GM18498 (cell line): ENCODE results near the gene AMZ1.

Source experiments
- ATAC-seq: cut with Tn5 transposase; IDR thresholded peaks from one replicate; pipeline ENCODE4 v1.9.1; 2021; ENCODE audit warnings: mild to moderate bottlenecking, moderate library complexity; ENCODE audit not compliant: unreplicated experiment

AMZ1 gene

GRCh38 chr7:2650451-2650850 is 37.6 kb upstream of the AMZ1 start:
- ATAC-seq, result no peak

GRCh38 chr7:2651336-2651735 is 36.7 kb upstream of the AMZ1 start:
- no peak for ATAC-seq

GRCh38 chr7:2651847-2652735 is 35.9 kb upstream of the AMZ1 start:
- no peak for ATAC-seq

DNA sequence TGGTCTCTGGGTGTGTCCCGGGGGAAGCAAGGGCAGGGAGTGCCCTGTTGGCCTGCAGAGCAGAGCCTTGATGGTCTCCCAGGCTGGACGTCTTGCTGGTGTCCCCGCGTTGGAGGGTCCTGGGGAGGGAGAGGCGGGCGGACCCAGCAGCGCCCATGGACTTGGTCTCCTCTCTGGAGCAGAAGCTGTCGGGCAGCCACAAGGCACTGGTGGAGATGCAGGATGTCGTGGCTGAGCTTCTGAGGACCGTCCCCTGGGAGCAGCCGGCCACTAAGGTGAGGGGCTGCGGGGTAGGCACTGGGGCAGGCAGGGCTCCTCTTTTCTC is 35.3 kb upstream of the AMZ1 start:
- no peak for ATAC-seq

GRCh38 chr7:2654059-2654458 is 33.9 kb upstream of the AMZ1 start:
- ATAC-seq, result no peak

- ATAC-seq, result no peak
Observed at GRCh38 chr7:2655870-2656614, 32.0 kb upstream of the AMZ1 start.

GRCh38 chr7:2657208-2657607 is 30.8 kb upstream of the AMZ1 start:
- no peak for ATAC-seq

GRCh38 chr7:2657920-2658671 is 29.9 kb upstream of the AMZ1 start:
- ATAC-seq, result no peak

DNA sequence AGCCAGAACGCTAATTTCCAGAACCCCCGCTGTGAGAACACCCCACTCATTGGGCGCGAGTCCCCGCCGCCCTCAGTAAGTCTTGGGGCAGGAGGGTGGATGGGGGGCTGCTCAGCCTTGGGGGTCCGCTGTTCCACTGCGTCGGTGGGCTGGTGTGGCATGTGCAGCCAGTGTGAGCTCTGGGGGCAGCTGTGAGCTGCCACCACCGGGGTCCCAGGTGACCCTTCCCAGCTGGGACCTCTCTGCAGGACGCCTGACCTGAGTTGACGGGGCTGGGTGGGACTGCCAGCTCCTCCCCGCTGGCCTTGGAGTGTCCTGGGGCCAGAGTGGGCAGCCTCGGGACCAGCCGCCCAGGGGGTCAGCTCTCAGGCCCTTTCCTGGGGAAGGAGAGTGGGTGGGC is 29.1 kb upstream of the AMZ1 start:
- ATAC-seq, result no peak

DNA sequence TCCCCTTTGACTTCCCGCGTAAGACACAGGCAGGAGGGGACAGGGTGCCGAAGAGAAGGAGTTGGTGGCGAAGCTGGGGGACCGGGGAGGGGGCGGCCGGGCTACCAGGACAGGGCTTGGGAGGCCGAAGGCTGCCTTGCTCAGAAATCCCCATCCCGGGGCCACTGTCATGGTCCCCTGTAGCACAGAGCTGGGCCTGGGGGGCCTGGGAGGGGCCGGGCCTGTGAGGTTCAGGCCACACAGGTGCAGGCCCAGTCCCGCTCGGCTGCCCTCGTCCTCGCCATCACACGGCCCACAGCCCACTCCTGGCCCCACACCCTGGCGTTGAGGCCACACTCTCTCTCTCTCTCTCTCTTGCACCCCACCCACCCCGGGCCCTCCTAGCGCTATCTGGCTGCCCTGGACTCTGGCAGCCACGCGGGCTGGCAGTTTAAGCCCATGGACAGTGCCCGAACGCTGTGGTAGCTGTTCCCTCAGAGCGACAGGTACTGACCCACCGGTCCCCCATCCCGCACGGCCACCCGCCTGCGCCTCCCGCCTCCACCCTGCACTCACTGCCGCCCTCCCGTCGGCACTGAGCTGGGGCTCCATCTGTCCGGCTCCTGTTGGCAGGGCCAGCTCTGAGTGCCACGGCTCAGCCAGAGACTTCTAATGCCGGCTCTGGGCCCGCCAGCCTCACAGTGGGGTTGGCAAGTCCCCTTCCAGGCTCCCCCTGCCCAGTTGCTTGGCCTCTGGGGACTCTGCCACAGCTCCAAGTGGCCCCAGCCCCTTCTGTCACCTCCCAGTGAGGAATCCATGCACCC is 28.2 kb upstream of the AMZ1 start:
- ATAC-seq, result no peak

GRCh38 chr7:2660359-2661095 is 27.5 kb upstream of the AMZ1 start:
- ATAC-seq, result no peak

DNA sequence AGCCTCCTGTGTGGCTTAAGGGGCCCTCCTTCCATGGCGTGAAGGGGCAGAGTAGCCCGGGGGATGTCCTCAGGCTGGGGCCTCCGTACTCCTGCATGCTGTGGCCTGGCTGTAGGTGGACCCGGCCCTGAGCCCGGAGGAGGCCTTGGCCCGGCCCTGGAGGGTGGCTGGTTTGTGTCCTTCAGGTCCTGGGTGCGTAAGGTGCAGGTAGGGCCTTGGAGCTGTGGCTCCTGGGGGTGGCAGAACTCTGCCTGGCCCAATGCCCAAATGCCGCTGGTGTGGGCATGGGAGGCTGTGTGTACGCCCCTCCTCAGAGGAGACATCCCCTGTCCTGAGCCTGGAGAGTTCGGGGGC is 26.9 kb upstream of the AMZ1 start:
- no peak for ATAC-seq

- no peak for ATAC-seq
Observed at GRCh38 chr7:2661602-2662272, 26.3 kb upstream of the AMZ1 start.

DNA sequence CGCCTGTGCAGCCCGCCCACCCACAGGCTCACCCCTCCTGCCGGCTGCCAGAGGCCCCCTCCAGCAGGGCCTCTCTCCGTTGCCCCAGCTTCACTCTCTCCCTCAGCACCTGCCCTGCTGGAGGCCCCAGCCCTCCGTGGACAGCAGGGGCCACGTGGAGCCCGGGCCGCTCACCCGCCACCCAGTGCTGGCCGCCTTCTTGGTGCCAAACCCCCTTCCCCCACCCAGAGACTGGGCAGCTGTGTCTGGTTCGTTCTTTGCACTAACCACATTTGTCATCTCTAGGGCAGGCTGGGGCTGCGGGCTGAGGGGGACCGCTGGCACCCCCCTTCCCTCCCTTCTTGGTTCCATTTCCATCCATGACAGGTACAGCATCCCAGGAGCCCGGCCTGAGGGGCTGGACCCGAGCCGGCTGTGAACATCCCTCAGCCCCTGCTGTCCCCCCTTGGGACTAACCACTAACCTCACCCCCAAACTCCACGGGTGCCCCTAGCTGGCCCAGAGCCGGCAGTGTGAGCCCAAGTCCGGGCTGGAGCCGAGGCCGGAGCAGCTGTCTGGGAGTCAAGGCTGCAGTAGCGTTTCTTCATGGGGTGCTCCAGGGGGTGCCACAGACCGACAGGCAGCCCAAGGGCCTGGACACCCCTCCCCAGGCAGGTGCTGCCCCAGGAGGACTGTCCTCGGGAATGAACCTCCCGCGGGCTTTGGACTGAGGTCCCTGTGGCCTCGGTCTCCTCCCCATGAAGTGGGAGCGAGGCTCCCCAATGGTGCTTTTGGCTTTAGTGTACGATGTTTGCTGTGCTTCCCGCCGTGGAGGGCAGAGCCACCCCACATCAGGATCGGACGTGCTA is 25.5 kb upstream of the AMZ1 start:
- no peak for ATAC-seq

- ATAC-seq, result no peak
Observed at GRCh38 chr7:2663121-2663886, 24.7 kb upstream of the AMZ1 start.

DNA sequence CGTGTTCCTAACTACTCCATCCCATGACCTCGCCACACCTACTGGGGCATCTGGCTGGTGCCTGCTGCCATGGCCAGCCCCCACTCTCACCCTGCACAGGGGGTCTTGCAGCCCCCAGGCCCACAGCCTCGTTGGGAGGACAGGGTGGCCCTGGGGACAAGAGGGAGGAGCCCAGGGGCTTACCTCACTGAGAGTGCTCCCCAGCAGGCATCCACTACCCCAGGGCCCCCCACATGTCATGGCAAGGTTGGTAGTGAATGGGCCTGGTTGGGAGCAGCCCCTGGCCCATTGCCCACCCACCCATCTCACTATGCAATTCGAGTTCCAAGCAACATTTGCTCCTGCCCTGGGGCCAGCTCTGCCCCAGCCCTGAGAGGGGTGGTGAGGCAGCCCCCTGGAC is 24.0 kb upstream of the AMZ1 start:
- no peak for ATAC-seq

- ATAC-seq, result no peak
Observed at GRCh38 chr7:2665359-2665791, 22.6 kb upstream of the AMZ1 start.

GRCh38 chr7:2666155-2666554 is 21.8 kb upstream of the AMZ1 start:
- ATAC-seq, result no peak
